Epithelial cell of prostate (primary cell): ENCODE measurements around the gene MAP2K5.
A peak's percentile ranks its signal among the peaks of the same experiment; 100 is the strongest.

Source experiments
- DNase-seq: peaks from one replicate; pipeline ENCODE4 v3.0.0-alpha.2; 2011; ENCODE audit warnings: low read depth, low spot score
- H3K27ac ChIP-seq: fragments of 450-650 bp; 2 replicates; pipeline ENCODE4 v1.5.1; 2017; ENCODE audit warnings: mild to moderate bottlenecking

The MAP2K5 gene

GRCh38 chr15:67542420-67543347 lies at the start of gene MAP2K5:
Gene MAP2K5, plus strand, starts transcription at chr15:67542703. Its CDS starts 633 bp downstream, at chr15:67543336.
- peak within 1 kb of the TSS; percentile 45 for H3K27ac ChIP-seq
- no peak for DNase-seq

GRCh38 chr15:67495585-67495984 lies 46.9 kb upstream of the MAP2K5 start:
- H3K27ac ChIP-seq, result no peak overlapping the region
- no peak for DNase-seq

- no peak for DNase-seq
- no peak overlapping the region for H3K27ac ChIP-seq
Observed at GRCh38 chr15:67501177-67501835, 41.2 kb upstream of the MAP2K5 start.

GRCh38 chr15:67501836-67502461 lies 40.6 kb upstream of the MAP2K5 start:
- no peak for DNase-seq
- H3K27ac ChIP-seq, result no peak overlapping the region

- DNase-seq, result no peak
- no peak overlapping the region for H3K27ac ChIP-seq
Observed at GRCh38 chr15:67504056-67504455, 38.4 kb upstream of the MAP2K5 start.

- H3K27ac ChIP-seq, result no peak overlapping the region
- DNase-seq, result no peak
Observed at GRCh38 chr15:67504796-67505195, 37.7 kb upstream of the MAP2K5 start.

- no peak for DNase-seq
- H3K27ac ChIP-seq, result no peak overlapping the region
Observed at GRCh38 chr15:67505675-67506572, 36.6 kb upstream of the MAP2K5 start.

- H3K27ac ChIP-seq, result no peak overlapping the region
- no peak for DNase-seq
Observed at GRCh38 chr15:67506775-67507747, 35.4 kb upstream of the MAP2K5 start.

- DNase-seq, result no peak
- no peak overlapping the region for H3K27ac ChIP-seq
Observed at GRCh38 chr15:67508407-67508806, 34.1 kb upstream of the MAP2K5 start.

GRCh38 chr15:67509918-67510317 lies 32.6 kb upstream of the MAP2K5 start:
- no peak for DNase-seq
- H3K27ac ChIP-seq, result no peak overlapping the region

- no peak for DNase-seq
- H3K27ac ChIP-seq, result no peak overlapping the region
Observed at GRCh38 chr15:67510597-67511190, 31.8 kb upstream of the MAP2K5 start.

- H3K27ac ChIP-seq, result no peak overlapping the region
- DNase-seq, result no peak
Observed at GRCh38 chr15:67511606-67512005, 30.9 kb upstream of the MAP2K5 start.

GRCh38 chr15:67512140-67512539 lies 30.4 kb upstream of the MAP2K5 start:
- no peak for DNase-seq

GRCh38 chr15:67512933-67513714 lies 29.4 kb upstream of the MAP2K5 start:
- H3K27ac ChIP-seq, result no peak overlapping the region
- no peak for DNase-seq

More at GRCh38 chr15:67512140-67512539, 30.4 kb upstream of the MAP2K5 start:
- no peak overlapping the region for H3K27ac ChIP-seq

GRCh38 chr15:67515090-67515489 lies 27.4 kb upstream of the MAP2K5 start:
- no peak overlapping the region for H3K27ac ChIP-seq
- DNase-seq, result no peak

GRCh38 chr15:67515557-67515956 lies 26.9 kb upstream of the MAP2K5 start:
- H3K27ac ChIP-seq, result no peak overlapping the region
- no peak for DNase-seq

GRCh38 chr15:67520321-67521028 lies 22.0 kb upstream of the MAP2K5 start:
- peak overlapping the region; percentile 82 for H3K27ac ChIP-seq
- no peak for DNase-seq
